DOHH2 (cell line): ENCODE measurements around the gene AIG1.

Source experiments
- H3F3A ChIP-seq: fragments of 200-600 bp; sonication (generic), shearing (Covaris generic); 2 replicates; pipeline ENCODE4 v1.6.0; 2016; ENCODE audit warnings: antibody characterized with exemption, mild to moderate bottlenecking; ENCODE audit not compliant: control insufficient read depth, insufficient read depth
- H3K27ac ChIP-seq: fragments of 200-600 bp; sonication (generic); 2 replicates; pipeline ENCODE4 v1.5.1; 2014; ENCODE audit warnings: low read depth, mild to moderate bottlenecking, low read length, moderate library complexity
- H3K27me3 ChIP-seq: fragments of 200-600 bp; sonication (generic); 2 replicates; pipeline ENCODE4 v1.6.1; 2014; ENCODE audit warnings: mild to moderate bottlenecking, low read length, mixed read lengths; ENCODE audit not compliant: control insufficient read depth
- H3K36me3 ChIP-seq: fragments of 200-600 bp; sonication (generic); 2 replicates; pipeline ENCODE4 v1.6.1; 2014; ENCODE audit warnings: mild to moderate bottlenecking, low read length, moderate library complexity, mixed read lengths; ENCODE audit not compliant: control insufficient read depth
- H3K4me1 ChIP-seq: fragments of 200-600 bp; sonication (generic); 2 replicates; pipeline ENCODE4 v1.6.1; 2014; ENCODE audit warnings: mild to moderate bottlenecking, low read length, mixed read lengths; ENCODE audit not compliant: control insufficient read depth
- H3K4me2 ChIP-seq: fragments of 200-600 bp; sonication (generic); 2 replicates; pipeline ENCODE4 v1.6.0; 2014; ENCODE audit warnings: mild to moderate bottlenecking, low read length, moderate library complexity
- H3K4me3 ChIP-seq: fragments of 200-600 bp; sonication (generic); 2 replicates; pipeline ENCODE4 v1.5.1; 2014; ENCODE audit warnings: mild to moderate bottlenecking, low read length, mixed read lengths
- H3K79me2 ChIP-seq: fragments of 200-600 bp; sonication (generic); 2 replicates; pipeline ENCODE4 v1.6.1; 2014; ENCODE audit warnings: mild to moderate bottlenecking, low read length, mixed read lengths; ENCODE audit not compliant: control insufficient read depth
- H3K9me2 ChIP-seq: fragments of 200-600 bp; sonication (generic); replicated peaks from 2 replicates; pipeline ENCODE4 v1.6.1; 2014; ENCODE audit warnings: mild to moderate bottlenecking, low read length, mixed read lengths; ENCODE audit not compliant: control insufficient read depth
- H3K9me3 ChIP-seq: fragments of 200-600 bp; sonication (generic); 2 replicates; pipeline ENCODE4 v1.6.1; 2014; ENCODE audit warnings: antibody characterized with exemption, low read length, mixed read lengths; ENCODE audit not compliant: control insufficient read depth, insufficient read depth
- H4K20me1 ChIP-seq: fragments of 200-600 bp; sonication (generic); 2 replicates; pipeline ENCODE4 v1.6.0; 2014; ENCODE audit warnings: low read depth, mild to moderate bottlenecking, antibody characterized with exemption, low read length, moderate library complexity; ENCODE audit not compliant: control insufficient read depth, insufficient read depth
- CTCF ChIP-seq: fragments of 200-600 bp; sonication (generic); IDR thresholded peaks from one replicate; pipeline ENCODE4 v1.5.1; 2014; ENCODE audit warnings: antibody characterized with exemption, mild to moderate bottlenecking, low read depth, low read length; ENCODE audit not compliant: poor library complexity, severe bottlenecking
- EZH2phosphoT487 ChIP-seq: fragments of 200-600 bp; sonication (generic); IDR thresholded peaks from 2 replicates; pipeline ENCODE4 v1.6.1; 2017; ENCODE audit warnings: borderline replicate concordance, mild to moderate bottlenecking, antibody characterized with exemption, low read length, moderate library complexity, mixed read lengths

Gene AIG1

GRCh38 chr6:143127941-143128680 lies 67.4 kb downstream of the AIG1 start:
- no peaks in the 10 kb centered on the region for H3K9me2 ChIP-seq
- H3K4me1 ChIP-seq = no peaks in the 10 kb centered on the region
- no peak overlapping the region for H3K4me2 ChIP-seq
- no peak overlapping the region for H3K27ac ChIP-seq
- H4K20me1 ChIP-seq = no peaks in the 10 kb centered on the region
- H3K36me3 ChIP-seq = no peaks in the 10 kb centered on the region
- no peaks in the 10 kb centered on the region for H3K27me3 ChIP-seq
- peaks cover 4% of the 10 kb centered on the region; the same call in 1 of the 2 replicates for H3K9me3 ChIP-seq
- no peaks in the 10 kb centered on the region for H3K79me2 ChIP-seq
- no peaks in the 10 kb centered on the region for H3F3A ChIP-seq
- no peak for TF ChIP-seq CTCF
- no peak overlapping the region for H3K4me3 ChIP-seq

GRCh38 chr6:143128681-143129015 lies 68.0 kb downstream of the AIG1 start:
- Histone ChIP-seq H3K79me2 (no peaks in the 10 kb centered on the region), H3K4me3 (no peak overlapping the region), H3K9me2 (no peaks in the 10 kb centered on the region), H4K20me1 (no peaks in the 10 kb centered on the region), H3K27me3 (no peaks in the 10 kb centered on the region), H3K9me3 (peaks cover 4% of the 10 kb centered on the region; the same call in 1 of the 2 replicates), H3K27ac (no peak overlapping the region), H3K4me2 (no peak overlapping the region), H3K4me1 (no peaks in the 10 kb centered on the region), H3K36me3 (no peaks in the 10 kb centered on the region), H3F3A (no peaks in the 10 kb centered on the region)
- TF ChIP-seq CTCF (no peak), EZH2phosphoT487 (no peak)

- Histone ChIP-seq H3K27ac (no peak overlapping the region), H3K9me3 (peaks cover 4% of the 10 kb centered on the region; the same call in 1 of the 2 replicates), H3K27me3 (no peaks in the 10 kb centered on the region), H4K20me1 (no peaks in the 10 kb centered on the region), H3F3A (no peaks in the 10 kb centered on the region), H3K36me3 (no peaks in the 10 kb centered on the region), H3K4me1 (no peaks in the 10 kb centered on the region), H3K79me2 (no peaks in the 10 kb centered on the region), H3K9me2 (no peaks in the 10 kb centered on the region), H3K4me3 (no peak overlapping the region), H3K4me2 (no peak overlapping the region)
- TF ChIP-seq EZH2phosphoT487 (no peak), CTCF (no peak)
Observed at GRCh38 chr6:143130928-143131327, 70.2 kb downstream of the AIG1 start.
